HG03460 (cell line): ENCODE results near the gene SCAPER.
"Not testable (repeated sequence)": the region's sequence is repeated elsewhere in the genome, so short reads cannot be mapped to it uniquely, and the experiment has no call there.

Experiments
- ATAC-seq: cut with Tn5 transposase; IDR thresholded peaks from one replicate; pipeline ENCODE4 v1.9.1; 2021; ENCODE audit not compliant: unreplicated experiment

The SCAPER gene

DNA sequence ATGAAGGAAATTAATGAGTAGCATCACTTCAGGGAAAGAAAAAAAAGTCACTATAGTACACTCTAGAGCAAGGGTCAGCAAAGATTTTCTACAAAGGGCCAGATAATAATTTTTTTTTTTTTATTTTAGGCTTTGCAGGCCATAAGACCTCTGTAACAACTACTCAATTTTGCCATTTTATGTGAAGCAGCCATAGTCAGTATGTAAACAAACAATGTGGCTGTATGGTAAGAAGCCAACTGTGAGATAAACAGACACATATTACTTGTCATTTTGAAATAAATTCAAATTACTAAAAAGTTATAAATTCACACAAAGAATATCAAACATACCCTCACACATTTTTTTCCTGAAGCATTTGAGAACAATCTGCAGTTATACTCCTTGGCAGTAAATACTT is 40.6 kb downstream of the SCAPER start:
- ATAC-seq = no peak

DNA sequence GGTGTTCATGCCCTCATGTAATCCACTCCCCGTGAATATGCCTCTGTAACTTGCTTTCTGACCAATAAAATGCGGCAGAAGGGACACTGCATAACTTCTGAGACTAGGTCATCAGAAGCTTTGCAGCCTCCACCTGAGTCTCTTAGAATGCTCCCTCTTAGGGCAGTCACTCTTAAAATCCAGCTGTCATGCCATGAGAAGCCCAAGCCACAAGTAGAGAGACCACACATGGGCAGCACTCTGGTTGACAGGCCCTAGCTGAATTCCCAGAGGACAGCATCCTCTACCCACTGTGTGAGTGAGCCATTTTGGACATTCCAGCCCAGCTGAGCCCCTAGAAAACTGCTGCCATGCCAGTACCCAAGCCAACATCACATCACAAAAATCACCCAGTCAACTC is 41.4 kb downstream of the SCAPER start:
- no peak for ATAC-seq

DNA sequence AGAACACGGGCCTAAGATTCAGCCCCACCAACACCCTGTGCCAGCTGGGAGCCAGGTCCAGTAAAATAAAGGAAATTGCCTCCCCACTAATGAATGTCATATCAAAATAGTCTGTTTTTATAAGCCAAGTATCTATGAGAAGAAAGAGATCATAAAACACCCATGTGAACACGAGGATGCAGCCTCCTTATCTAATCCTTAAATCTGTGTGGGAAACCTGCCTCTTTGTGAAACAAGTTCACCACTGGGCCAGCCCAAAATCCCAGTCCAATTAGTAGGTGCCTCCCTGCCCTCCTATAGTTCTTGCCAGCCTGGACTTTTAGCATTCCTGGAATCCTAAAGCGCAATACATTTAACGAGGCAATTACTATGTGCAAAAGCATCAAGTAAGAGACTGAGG is 42.0 kb downstream of the SCAPER start:
- ATAC-seq = no peak

DNA sequence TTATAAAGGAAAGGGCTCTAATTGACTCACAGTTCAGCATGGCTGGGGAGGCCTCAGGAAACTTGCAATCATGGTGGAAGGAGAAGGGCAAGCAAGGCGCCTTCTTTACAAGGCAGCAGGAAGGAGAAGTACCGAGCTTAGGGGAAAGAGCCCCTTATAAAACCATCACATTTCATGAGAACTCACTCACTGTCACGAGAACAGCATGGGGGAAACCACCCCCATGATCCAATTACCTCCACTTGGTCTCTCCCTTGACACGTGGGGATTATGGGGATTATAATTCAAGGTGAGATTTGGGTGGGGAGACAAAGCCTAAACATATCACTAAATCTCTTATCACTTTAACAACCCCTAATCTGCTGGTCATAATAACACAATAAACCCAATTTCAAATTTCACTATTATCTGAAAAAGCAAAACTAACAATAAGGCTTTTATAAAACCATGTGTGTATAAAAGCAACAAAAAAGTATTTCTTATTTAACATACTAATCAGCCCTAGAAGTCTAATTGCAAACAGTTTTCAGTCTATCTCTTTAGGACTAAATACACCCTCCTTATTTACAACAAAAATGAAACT is 43.2 kb downstream of the SCAPER start:
- no peak for ATAC-seq

DNA sequence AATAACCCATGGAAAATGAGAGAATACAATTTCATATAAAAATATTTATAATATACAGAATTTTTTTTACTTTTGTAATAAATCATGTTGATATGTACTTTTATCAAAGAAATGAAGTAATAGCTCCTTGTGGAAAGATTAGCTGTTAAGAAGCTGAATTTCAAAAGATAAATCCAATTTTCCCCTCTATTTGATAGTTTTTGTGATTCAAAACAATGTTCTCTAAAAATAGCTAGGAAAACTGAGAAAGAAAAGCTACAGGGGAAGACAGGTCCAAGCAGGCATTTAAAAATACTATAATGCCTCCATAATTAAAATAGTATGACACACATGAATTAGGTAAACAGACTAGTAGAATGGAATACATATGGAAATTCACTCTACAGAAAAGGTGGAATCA is 44.9 kb downstream of the SCAPER start:
- no peak for ATAC-seq

DNA sequence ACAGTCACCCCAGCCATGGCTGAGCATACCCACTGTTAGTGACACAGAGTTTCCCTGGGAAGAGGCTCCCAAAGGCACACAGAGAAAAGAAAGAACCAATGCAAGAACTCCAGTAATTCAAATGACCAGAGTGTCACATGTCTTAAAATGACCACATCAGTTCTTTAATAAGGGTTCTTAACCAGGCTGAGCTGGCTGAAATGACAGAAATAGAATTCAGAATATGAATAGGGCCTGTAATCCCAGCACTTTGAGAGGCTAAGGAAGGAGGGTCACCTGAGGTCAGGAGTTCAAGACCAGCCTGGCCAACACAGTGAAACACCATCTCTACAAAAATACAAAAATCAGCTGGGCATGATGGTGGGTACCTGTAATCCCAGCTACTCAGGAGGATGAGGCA is 54.8 kb downstream of the SCAPER start:
- not testable (repeated sequence) for ATAC-seq

DNA sequence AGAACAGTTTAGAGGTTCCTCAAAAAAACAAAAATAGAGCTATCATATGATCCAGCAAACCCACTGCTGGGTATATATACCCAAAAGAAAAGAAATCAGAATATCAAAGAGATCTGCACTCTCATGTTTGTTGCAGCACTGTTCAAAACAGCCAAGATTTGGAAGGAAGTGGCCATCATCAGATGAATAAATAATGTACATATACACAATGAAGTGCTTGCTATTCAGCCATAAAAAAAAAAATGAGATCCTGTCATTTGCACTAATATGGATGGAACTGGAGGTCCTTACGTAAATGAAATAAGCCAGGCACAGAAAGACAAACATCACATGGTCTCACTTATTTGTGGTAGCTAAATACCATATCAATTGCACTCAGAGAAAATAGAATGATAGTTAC is 58.4 kb downstream of the SCAPER start:
- no peak for ATAC-seq

DNA sequence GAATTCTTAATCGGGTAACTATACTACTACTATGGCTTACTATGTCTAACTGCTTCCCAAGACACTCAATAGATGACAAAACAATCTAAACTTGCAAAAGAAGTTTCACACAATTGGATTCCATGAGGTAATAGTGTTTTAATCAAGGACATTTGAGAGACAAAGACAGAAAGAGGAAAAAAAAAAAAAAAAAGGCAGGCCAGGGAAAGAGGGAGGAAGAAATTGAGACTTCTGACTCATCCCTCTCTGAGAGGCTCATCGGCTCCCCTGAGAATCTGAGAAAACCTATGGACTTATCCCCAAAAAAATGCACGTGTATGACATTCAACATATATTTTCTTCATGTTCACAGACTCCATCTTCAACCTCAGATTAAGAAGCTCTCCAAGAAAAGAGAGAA is 61.0 kb downstream of the SCAPER start:
- ATAC-seq = no peak

DNA sequence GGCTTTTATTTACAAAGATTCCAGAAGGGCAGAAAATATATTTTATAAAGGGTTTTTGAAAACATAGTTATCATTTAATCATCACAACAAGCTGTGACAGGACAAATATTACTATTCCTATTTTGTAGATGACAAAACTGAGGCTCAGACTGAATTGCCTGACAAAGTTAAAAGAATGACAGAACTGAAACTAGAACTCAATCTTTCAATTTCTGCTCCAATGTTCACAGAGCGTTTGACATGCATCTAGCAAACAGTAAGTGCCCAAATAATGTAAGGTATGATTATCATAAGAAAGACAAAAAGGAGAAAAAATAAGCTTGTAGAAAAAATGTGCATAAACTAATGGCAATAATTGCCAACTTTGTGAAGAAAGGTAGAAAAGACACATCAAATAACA is 61.9 kb downstream of the SCAPER start:
- ATAC-seq = no peak

DNA sequence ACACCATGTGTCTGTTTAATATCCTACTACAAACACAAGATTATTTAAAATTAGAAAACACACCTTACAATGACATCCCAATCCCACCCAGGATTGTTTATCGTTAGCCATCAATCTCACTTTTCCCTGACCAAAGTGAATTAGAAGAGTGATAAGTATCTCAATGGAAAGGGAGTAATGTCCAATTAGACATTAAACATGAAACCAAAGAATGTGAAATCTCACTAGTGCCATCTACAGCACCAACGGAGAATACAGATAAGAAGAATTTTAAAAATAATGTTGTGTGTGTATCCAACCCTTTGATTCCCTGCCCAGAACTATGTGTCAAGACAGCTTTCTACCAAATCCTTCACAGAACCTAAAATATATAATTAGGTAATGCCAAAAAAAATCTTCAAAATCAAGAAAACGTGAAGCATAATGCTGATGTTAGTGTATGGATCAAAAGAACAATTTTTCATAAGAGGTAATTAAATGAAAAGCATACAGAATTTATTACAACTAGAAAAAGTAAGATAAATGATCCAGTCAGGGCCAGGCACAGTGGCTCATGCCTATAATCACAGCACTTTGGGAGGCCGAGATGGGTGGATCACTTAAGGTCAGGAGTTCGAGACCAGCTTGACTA is 64.2 kb downstream of the SCAPER start:
- no peak for ATAC-seq

DNA sequence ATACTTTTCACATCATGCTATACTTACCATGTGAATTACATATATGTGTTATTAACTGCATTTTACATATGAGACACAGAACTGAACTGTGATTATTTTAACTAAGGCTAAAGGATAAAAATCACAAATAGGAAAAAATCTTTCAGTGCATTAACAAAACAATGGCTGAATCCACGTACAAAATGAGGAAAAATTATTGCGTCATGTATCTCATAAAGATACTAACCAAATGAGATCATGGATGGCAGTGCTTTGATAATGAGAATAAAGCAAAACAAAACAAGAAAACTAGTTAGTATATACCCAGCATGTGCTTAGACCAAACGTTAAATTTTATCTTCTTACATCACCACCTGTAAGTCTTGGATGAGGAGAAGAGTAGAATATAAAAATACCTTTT is 66.0 kb downstream of the SCAPER start:
- ATAC-seq = no peak

DNA sequence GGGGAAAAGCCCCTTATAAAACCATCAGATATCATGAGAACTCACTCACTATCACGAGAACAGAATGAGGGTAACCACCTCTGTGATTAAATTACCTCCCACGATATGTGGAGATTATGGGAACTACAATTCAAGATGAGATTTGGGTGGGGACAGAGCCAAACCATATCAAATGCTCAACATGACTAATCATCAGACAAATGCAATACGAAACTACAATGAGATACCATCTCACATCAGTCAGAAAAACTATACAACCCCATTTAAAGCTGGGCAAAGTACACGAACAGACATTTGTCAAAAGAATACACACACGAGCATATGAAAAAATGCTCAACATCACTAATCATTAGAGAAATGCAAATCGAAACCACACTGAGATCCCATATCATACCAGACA is 67.7 kb downstream of the SCAPER start:
- ATAC-seq = no peak

DNA sequence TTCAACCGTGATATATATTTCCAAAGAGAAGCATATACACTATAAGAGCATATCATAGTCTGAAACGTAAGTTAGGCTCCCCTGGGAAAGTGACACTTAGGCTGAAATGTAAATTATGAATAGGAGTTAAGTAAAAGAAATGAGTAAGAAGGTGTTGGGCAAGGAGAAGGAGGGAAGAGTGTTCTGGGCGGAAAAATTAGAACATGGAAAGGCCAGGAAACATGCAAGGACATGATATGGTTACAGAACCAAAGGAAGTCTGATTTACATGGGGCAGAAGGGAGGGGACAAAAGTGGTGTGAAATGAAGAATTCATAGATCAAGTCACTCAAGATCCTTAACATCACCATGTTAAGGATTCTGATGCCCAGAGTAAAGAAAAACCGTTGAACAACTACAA is 75.2 kb downstream of the SCAPER start:
- ATAC-seq = no peak

DNA sequence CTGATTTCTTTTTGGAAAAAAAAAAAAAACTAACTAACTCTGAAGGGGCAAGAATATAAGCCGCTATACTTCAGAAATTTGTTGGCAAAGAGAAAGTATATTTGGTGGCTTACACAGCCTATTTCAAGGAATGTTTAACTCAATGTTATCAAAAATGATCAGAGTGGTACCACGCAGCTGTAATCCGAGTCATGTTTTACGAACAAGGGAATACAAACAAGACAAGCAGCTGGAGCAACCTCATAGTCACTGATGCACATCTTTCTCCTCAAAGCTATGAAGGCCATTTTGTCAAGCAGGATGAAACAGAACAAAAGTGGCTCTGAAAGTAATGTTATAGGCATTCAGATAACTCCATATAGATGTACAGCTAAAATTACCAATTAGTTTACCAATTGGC is 81.2 kb downstream of the SCAPER start:
- no peak for ATAC-seq

DNA sequence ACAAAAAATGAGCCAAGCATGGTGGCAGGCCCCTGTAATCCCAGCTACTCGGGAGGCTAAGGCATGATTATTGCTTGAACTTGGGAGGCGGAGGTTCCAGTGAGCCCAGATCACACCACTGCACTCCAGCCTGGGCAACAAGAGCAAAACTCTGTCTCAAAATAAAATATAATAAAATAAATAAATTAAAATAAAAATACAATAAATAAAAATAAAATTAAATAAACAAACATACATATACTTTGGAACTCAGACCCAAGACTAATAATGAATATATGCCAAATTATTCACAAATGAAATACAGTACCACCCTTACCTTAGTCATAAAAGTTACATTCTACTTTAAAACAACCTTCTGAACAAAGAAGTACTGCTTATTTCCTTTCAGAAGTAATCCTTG is 81.8 kb downstream of the SCAPER start:
- no peak for ATAC-seq

DNA sequence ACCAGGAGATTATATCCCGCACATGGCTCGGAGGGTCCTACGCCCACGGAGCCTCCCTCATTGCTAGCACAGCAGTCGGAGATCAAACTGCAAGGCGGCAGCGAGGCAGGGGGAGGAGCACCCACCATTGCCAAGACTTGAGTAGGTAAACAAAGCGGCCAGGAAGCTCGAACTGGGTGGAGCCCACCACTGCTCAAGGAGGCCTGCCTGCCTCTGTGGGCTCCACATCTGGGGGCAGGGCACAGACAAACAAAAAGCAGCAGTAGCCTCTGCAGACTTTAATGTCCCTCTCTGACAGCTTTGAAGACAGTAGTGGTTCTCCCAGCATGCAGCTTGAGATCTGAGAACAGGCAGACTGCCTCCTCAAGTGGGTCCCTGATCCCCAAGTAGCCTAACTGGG is 86.2 kb downstream of the SCAPER start:
- ATAC-seq = not testable (repeated sequence)

DNA sequence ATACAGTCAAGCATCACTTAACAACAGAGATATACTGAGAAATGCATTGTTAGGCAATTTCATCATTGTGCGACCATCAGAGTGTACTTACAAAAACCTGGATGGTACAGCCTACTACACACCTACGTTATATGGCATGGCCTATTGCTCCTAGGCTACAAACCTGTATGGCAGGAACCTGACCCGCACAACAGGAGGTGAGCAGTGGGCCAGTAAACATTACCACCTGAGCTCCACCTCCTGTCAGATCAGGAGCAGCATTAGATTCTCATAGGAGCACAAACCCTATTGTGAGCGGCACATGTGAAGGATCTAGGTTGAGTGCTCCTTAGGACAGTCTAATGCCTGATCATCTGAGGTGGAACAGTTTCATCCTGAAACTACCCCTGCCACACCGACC is 89.7 kb downstream of the SCAPER start:
- ATAC-seq = no peak

DNA sequence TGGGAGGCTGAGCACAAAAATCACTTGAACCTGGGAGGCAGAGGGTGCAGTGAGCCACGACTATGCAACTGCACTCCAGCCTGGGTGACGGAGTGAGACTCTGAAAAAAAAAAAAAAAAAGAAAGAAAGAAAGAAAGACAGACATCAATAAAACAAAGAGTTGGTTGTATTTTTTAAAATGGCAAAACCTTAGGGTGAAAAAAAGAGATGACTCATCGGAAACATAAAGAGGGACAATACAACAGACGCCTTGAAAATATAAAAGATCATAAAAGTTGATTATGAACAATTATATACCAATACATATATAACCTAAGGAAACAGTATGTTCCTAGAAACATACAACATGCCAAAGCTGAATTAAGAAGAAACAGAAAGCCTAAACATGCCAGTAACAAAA is 92.8 kb downstream of the SCAPER start:
- no peak for ATAC-seq

DNA sequence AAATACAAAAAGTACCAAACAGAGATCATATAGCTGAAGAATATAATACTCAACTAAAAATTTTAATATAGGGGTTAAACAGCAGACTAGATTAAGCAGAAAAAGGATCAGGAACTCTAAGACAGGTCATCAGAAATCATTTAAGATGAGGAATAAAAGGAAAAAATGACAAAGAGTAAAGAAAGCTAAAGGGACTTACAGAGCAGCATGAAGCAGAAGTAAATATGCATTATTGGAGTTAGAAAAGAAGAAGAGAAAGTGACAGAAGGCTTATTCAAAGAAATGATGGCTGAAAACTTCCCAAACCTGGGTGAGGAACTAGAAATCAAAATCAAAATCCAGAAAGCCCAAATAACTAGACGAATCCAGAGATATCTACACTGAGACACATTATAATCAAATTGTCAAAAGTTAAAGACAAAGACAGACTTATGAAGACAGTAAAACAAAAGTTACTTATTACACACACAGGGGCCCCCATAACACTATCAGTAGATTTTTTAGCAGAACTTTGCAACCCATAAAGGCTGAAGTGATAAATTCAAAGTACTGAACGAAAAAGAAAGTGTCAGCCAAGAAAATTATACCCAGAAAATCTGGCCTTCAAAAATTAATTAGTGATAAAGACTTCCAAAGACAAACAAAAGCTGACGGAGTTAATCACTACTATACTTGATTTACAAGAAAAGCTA is 95.6 kb downstream of the SCAPER start:
- no peak for ATAC-seq

DNA sequence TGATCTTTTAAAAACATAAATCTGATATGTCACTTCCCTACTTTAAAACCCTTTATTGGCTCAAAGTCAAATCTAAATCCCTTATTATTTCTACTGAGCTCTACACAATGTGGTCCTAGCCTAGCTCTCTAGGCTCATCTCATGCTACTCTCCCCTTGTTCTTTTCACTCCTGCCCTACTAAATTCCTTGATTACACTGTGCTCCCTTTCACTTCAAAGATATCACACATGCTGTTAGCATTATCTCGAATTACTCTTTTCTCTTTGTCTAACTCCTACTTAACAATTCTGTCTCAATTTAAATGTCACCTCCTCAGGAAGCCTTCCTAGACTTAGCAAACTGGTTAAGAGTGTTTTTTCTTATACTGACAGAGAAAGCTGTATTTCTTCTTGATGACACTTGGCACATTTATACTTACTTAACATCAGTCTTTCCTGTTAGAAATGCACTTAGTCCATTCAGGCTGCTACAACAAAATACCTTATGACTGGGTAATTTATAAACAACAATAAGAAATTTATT is 102.0 kb downstream of the SCAPER start:
- no peak for ATAC-seq

DNA sequence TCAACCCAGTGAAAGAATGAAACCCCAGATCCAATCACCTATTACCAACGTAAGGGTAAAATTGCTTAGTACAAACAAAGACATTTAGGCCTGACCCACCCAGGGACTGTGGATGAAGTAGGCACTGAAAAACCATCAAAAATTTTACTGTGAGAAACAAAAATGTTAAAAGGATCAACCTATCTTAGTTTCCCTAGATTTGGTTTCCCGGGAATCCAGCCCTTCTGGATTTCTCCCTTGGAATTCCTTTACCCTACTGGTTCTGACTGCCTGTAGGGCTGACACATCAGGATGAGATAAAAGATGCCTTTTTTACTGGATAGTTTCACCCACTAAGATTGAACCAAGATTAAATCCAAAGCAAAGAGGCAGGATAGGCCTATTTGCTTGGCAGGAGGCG is 102.7 kb downstream of the SCAPER start:
- ATAC-seq = no peak

DNA sequence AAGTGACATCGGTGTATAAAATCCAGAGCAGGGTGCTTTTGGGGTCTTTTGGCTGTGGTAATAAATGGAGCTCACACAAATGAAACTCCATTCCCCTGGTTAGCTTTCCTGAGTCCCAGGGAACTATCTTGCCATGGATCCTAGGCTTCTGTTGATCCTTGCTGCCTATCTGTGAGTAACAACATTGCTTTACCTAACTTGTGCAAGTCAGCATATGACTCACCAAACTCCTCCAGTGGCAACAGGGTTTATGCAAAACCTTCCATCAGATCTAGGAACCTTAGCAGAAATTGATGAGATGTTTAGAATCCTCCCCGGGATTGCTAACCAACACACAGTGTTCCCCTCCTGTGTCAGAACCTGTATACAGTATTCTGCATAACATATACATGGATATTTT is 105.4 kb downstream of the SCAPER start:
- ATAC-seq = no peak

DNA sequence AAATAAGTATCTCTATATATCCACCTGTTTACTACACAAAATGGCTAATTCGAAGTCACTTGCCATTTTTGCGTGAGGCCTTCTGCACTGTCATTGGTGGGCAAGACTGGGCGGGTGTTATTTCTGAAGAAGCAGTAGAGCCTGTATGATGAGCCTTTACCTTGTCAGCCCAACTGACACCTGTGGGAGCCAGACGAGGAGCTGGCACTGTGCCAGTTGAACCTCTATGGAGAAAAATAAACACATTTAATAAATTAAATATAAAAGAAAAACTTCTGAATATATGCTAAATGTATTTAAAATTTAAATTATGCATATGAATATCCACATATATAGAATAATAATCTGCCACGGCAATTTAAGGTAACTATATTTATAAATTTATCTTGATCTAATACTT is 109.9 kb downstream of the SCAPER start:
- ATAC-seq = no peak
